ENCODE results near the gene RAB11FIP2.

DNA sequence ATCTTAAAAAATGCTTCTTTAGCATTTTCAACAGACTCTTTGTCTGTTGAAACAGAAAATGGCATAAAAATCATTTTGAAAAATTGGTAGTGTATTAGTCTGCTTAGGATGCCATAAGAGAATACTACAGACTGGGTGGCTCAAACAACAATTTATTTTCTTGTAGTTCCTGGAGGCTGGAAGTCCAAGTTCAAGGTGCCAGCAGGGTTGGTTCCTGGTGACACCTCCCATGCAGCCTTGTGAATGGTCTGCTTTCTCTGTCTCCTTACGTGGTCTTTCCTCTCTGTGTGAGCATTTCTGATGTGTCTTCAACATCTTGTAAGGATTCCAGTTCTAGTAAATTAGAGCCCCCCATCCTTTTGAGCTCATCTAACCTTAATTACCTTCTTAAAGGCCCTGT lies 26.1 kb upstream of the RAB11FIP2 start:
- TF ChIP-seq POLR2A (IDR thresholded peaks at IDR 0.05): no peak
- TF ChIP-seq, protein P1, sequence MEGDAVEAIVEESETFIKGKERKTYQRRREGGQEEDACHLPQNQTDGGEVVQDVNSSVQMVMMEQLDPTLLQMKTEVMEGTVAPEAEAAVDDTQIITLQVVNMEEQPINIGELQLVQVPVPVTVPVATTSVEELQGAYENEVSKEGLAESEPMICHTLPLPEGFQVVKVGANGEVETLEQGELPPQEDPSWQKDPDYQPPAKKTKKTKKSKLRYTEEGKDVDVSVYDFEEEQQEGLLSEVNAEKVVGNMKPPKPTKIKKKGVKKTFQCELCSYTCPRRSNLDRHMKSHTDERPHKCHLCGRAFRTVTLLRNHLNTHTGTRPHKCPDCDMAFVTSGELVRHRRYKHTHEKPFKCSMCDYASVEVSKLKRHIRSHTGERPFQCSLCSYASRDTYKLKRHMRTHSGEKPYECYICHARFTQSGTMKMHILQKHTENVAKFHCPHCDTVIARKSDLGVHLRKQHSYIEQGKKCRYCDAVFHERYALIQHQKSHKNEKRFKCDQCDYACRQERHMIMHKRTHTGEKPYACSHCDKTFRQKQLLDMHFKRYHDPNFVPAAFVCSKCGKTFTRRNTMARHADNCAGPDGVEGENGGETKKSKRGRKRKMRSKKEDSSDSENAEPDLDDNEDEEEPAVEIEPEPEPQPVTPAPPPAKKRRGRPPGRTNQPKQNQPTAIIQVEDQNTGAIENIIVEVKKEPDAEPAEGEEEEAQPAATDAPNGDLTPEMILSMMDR (IDR thresholded peaks at IDR 0.05): no peak

Data from body of pancreas (tissue), 4 donors.